ENCODE results near the gene EMC7. TPM values are rescaled to one million over a fixed set of nuclear protein-coding genes. Genes with fewer than 3 reads are reported as not detected.

Gene EMC7
- total and polyA plus RNA-seq, 2 experiments from 2014 or later, result 63.2 to 191 TPM

DNA sequence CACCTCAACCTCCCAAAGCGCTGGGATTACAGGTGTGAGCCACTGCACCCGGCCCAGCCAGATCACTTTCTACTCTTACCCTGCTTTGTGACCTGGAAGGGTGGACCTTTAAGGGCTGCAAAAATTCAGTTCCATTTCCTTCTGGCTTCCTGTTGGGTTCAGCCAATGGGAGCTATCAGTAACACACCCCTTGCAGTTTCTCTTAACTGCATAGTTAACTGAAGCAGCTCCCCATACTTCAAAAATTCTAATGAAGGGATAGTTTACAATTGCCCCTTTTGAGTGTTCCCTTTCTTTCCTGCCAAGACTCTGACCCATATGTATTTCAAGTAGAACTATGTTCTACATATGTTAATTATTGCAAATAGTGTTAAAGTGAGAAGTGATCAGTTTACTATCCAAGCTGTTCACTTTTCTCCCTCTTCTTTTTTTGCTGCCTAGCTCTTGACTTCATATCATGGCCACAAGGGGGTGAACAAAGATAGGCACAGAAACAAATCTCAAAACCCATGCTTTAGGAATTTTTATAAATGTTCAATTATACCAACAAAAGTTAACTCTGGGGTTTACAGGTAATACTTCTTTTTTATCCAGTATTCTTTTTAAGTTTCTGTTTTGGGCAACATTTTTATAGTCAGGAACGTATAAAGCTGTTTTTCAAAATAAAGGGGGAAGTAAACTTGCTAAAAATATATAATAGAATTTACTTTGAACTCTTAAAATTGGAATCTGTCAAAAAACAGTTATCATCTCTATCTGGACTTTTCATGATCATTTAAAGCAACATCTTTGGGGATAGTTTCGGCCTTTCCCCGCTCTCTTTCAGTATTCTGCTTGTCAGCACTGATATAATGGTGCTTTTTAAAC lies 8.4 kb upstream of the EMC7 start:
- TF ChIP-seq EZH2phosphoT487 (IDR thresholded peaks at IDR 0.05; ENCODE audit: low read depth, severe bottlenecking, unreplicated experiment), result no peak
- TF ChIP-seq, protein P1, sequence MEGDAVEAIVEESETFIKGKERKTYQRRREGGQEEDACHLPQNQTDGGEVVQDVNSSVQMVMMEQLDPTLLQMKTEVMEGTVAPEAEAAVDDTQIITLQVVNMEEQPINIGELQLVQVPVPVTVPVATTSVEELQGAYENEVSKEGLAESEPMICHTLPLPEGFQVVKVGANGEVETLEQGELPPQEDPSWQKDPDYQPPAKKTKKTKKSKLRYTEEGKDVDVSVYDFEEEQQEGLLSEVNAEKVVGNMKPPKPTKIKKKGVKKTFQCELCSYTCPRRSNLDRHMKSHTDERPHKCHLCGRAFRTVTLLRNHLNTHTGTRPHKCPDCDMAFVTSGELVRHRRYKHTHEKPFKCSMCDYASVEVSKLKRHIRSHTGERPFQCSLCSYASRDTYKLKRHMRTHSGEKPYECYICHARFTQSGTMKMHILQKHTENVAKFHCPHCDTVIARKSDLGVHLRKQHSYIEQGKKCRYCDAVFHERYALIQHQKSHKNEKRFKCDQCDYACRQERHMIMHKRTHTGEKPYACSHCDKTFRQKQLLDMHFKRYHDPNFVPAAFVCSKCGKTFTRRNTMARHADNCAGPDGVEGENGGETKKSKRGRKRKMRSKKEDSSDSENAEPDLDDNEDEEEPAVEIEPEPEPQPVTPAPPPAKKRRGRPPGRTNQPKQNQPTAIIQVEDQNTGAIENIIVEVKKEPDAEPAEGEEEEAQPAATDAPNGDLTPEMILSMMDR (IDR thresholded peaks at IDR 0.05; ENCODE audit: poor library complexity), result peak; percentile 67
- no peak for TF ChIP-seq EZH2 (IDR thresholded peaks at IDR 0.05; ENCODE audit: borderline replicate concordance)
- DNase-seq (ENCODE audit: low spot score), result peak; percentile 38

DNA sequence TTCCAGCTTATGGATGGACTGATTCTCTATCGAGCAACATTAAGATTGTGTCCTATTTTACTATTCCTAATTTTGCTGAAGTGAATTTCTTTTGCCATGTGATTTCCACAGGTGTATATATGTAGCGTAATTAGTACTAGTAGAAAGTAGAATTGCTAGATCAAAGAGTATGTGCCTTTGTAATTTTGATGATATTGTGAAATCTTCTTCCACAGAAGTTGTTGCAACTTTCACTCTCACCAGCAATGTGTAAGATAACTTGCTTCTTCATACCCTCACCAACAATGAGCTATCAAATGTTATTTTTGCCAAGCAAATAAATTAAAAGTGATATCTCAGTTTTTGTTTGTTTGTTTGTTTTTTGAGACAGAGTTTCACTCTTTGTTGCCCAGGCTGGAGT lies 5.7 kb upstream of the EMC7 start:
- H3K9me2 ChIP-seq (replicated peaks; ENCODE audit: insufficient read depth), result no peaks in the 10 kb centered on the region
- no peak overlapping the region for H3K4me3 ChIP-seq
- no peaks in the 10 kb centered on the region for H3K9me3 ChIP-seq (ENCODE audit: low read depth)
- H3K36me3 ChIP-seq (replicated peaks; ENCODE audit: insufficient read depth, low read depth), result no peaks in the 10 kb centered on the region
- no peak for DNase-seq (ENCODE audit: low spot score)
- 96% methylated on average over 2 of the region's 2 CpGs for WGBS (ENCODE audit: low lambda C conversion rate, missing lambda C conversion rate)
- H3K79me2 ChIP-seq, result peaks cover 5% of the 10 kb centered on the region
- no peak overlapping the region for H3K27ac ChIP-seq
- H4K20me1 ChIP-seq (ENCODE audit: insufficient read depth, poor library complexity, severe bottlenecking), result no peaks in the 10 kb centered on the region
- peaks cover 5% of the 10 kb centered on the region for H3K4me1 ChIP-seq (ENCODE audit: insufficient read depth)
- TF ChIP-seq EZH2 (IDR thresholded peaks at IDR 0.05; ENCODE audit: borderline replicate concordance), result no peak
- no peak for TF ChIP-seq EZH2phosphoT487 (IDR thresholded peaks at IDR 0.05; ENCODE audit: low read depth, severe bottlenecking, unreplicated experiment)
- TF ChIP-seq, protein P1 (IDR thresholded peaks at IDR 0.05; ENCODE audit: poor library complexity), result no peak
- no peak overlapping the region for H2AFZ ChIP-seq
- no peak overlapping the region for H3K4me2 ChIP-seq
- H3K27me3 ChIP-seq, result no peaks in the 10 kb centered on the region

More for the DNA sequence above, 8.4 kb upstream of the EMC7 start:
- Histone ChIP-seq H3K36me3 (replicated peaks; ENCODE audit: insufficient read depth, low read depth) (no peaks in the 10 kb centered on the region), H3K4me1 (ENCODE audit: insufficient read depth) (no peaks in the 10 kb centered on the region), H4K20me1 (ENCODE audit: insufficient read depth, poor library complexity, severe bottlenecking) (no peaks in the 10 kb centered on the region), H3K79me2 (no peaks in the 10 kb centered on the region), H3K27me3 (no peaks in the 10 kb centered on the region), H3K9me2 (replicated peaks; ENCODE audit: insufficient read depth) (no peaks in the 10 kb centered on the region), H3K9me3 (ENCODE audit: low read depth) (no peaks in the 10 kb centered on the region), H3K4me3 (no peak overlapping the region), H3K4me2 (no peak overlapping the region), H2AFZ (no peak overlapping the region), H3K27ac (no peak overlapping the region)
- 59% methylated on average over 5 of the region's 5 CpGs for WGBS (ENCODE audit: low lambda C conversion rate, missing lambda C conversion rate)

DNA sequence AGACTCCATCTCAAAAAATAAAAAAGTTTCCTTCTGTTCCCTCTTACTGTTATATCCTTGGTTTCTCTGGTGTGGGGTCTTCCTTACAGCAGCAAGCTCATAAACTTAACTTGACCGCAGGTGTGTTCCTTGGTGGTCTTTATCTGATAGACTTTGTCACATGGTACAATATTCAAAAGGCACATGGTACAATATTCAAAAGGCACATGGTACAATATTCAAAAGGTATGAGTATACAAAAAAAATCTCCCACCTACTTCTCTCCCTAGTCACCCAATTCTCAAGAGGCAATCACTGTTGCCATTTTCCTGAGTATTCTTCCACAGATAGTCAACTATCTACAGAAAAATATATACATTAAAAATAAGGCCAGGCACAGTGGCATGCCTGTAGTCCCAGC lies 4.8 kb upstream of the EMC7 start:
- Histone ChIP-seq H2AFZ (no peak overlapping the region), H3K36me3 (replicated peaks; ENCODE audit: insufficient read depth, low read depth) (no peaks in the 10 kb centered on the region), H3K27me3 (no peaks in the 10 kb centered on the region), H4K20me1 (ENCODE audit: insufficient read depth, poor library complexity, severe bottlenecking) (no peaks in the 10 kb centered on the region), H3K79me2 (peaks cover 5% of the 10 kb centered on the region), H3K9me2 (replicated peaks; ENCODE audit: insufficient read depth) (no peaks in the 10 kb centered on the region), H3K27ac (no peak overlapping the region), H3K4me2 (no peak overlapping the region), H3K4me1 (ENCODE audit: insufficient read depth) (peaks cover 5% of the 10 kb centered on the region), H3K4me3 (no peak overlapping the region), H3K9me3 (ENCODE audit: low read depth) (no peaks in the 10 kb centered on the region)
- DNase-seq (ENCODE audit: low spot score), result no peak
- TF ChIP-seq, protein P1 (IDR thresholded peaks at IDR 0.05; ENCODE audit: poor library complexity), result no peak
- TF ChIP-seq EZH2phosphoT487 (IDR thresholded peaks at IDR 0.05; ENCODE audit: low read depth, severe bottlenecking, unreplicated experiment) (no peak), EZH2 (IDR thresholded peaks at IDR 0.05; ENCODE audit: borderline replicate concordance) (no peak)
- WGBS (ENCODE audit: low lambda C conversion rate, missing lambda C conversion rate), result 100% methylated on average over 1 of the region's 1 CpG
